CD4-positive, alpha-beta memory T cell (primary cell): ENCODE results near the gene DNAJB7. TPM values are rescaled to one million over a fixed set of nuclear protein-coding genes. Genes with fewer than 3 reads are reported as not detected.

Experiments used
- CTCF ChIA-PET: fragments of 350-600 bp; sonication (Branson Sonifier 250); formaldehyde crosslinking; loops from one replicate; lab custom pipeline; 2021; ENCODE audit warnings: inconsistent platforms; ENCODE audit not compliant: partially characterized antibody; lab: Charles Lee
- POLR2A ChIA-PET: fragments of 350-600 bp; sonication (Branson Sonifier 250); formaldehyde crosslinking; loops from one replicate; lab custom pipeline; 2021; ENCODE audit not compliant: partially characterized antibody; lab: Charles Lee
- DNase-seq, 5 donors: peaks; one replicate each; pipeline versions ENCODE4 v3.0.0 to v3.0.0-alpha.2; 2020 to 2022; ENCODE audit warnings: mixed read lengths in 1 of 5
- H3K27ac ChIP-seq: one replicate; pipeline ENCODE4 v1.7.0; 2013; ENCODE audit warnings: low read depth, low read length
- H3K27me3 ChIP-seq: 2 replicates; pipeline ENCODE4 v1.7.0; 2013; ENCODE audit warnings: mild to moderate bottlenecking, low read length, moderate library complexity; ENCODE audit not compliant: insufficient read depth
- H3K36me3 ChIP-seq: 2 replicates; pipeline ENCODE4 v1.7.0; 2013; ENCODE audit warnings: mild to moderate bottlenecking, low read length, moderate library complexity; ENCODE audit not compliant: insufficient read depth
- H3K4me1 ChIP-seq: 2 replicates; pipeline ENCODE4 v1.7.0; 2013; ENCODE audit warnings: mild to moderate bottlenecking, low read length, moderate library complexity; ENCODE audit not compliant: insufficient read depth
- H3K4me3 ChIP-seq, 2 donors: one replicate each; pipeline ENCODE4 v1.7.0; 2013; ENCODE audit warnings: low read length in 2 of 2, mild to moderate bottlenecking in 1 of 2
- H3K9me3 ChIP-seq, 2 donors: one replicate each; pipeline ENCODE4 v1.7.0; 2013; ENCODE audit warnings: low read length in 2 of 2, control low read depth in 1 of 2; ENCODE audit not compliant: control insufficient read depth in 1 of 2
- H3K27ac Mint-ChIP-seq, 7 donors: one replicate each; pipeline ENCODE4 v1.8.0; 2020 to 2021; ENCODE audit warnings: mixed read lengths in 7 of 7, mild to moderate bottlenecking in 6 of 7, inconsistent platforms in 3 of 7, moderate library complexity in 3 of 7
- H3K27me3 Mint-ChIP-seq, 2 donors: one replicate each; pipeline ENCODE4 v1.8.0; 2020 to 2021; ENCODE audit warnings: mixed read lengths in 2 of 2
- H3K36me3 Mint-ChIP-seq, 2 donors: one replicate each; pipeline ENCODE4 v1.8.0; 2020 to 2021; ENCODE audit warnings: mixed read lengths in 2 of 2, inconsistent platforms in 1 of 2, mild to moderate bottlenecking in 1 of 2
- H3K4me1 Mint-ChIP-seq, 4 donors: one replicate each; pipeline ENCODE4 v1.8.0; 2020 to 2021; ENCODE audit warnings: mixed read lengths in 4 of 4, mild to moderate bottlenecking in 1 of 4
- H3K4me3 Mint-ChIP-seq, 8 donors: one replicate each; pipeline ENCODE4 v1.8.0; 2020 to 2021; ENCODE audit warnings: mixed read lengths in 8 of 8, mild to moderate bottlenecking in 7 of 8, moderate library complexity in 6 of 8, inconsistent platforms in 3 of 8
- H3K9me3 Mint-ChIP-seq, 8 donors: one replicate each; pipeline ENCODE4 v1.8.0; 2020 to 2021; ENCODE audit warnings: mixed read lengths in 8 of 8, mild to moderate bottlenecking in 5 of 8, inconsistent platforms in 3 of 8, moderate library complexity in 1 of 8
- intact Hi-C: fragments of 100-400 bp; cut with micrococcal nuclease; formaldehyde crosslinking; loops from one replicate; pipeline ENCODE4 v1.15.1; 2023
- polyA plus RNA-seq, 2 donors: library from polyadenylated mRNA; unstranded; fragments of 300-500 nt; fragmentation: Illumina TruSeq; gene quantifications; one replicate each; pipeline ENCODE4 v1.2.3, GENCODE V29; 2021
- total RNA-seq, 2 experiments: library from RNA; stranded (reverse); gene quantifications; one replicate each; pipeline ENCODE4 v1.2.3, GENCODE V29; 2021

DNAJB7 gene
- total RNA-seq (not detected), polyA plus RNA-seq (not detected)

DNA sequence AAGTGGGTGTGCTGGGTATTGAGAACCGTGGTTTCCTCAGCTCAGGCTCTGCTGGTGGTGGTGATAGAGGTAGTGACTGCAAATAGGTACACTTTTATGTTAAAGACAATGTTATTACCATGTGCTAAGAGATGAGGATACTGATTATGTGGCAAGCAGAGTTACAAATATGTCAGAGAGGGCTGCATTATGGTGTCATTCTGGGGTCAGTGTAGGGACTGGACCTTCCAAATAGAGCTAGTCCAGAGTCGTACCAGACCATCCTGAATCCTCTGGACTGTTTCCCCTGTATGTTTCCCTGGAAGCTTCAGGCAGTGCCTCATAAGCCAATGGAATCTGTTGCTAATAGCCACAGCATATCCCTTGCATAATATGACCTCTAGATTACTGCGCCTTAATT lies at the start of gene DNAJB7:
TSS of gene DNAJB7 (minus strand) at position 101 of the 400 bp plus-strand sequence. CDS start 119 bp downstream, outside the sequence.
- H3K9me3 Mint-ChIP-seq = peaks cover 0 to 5% (median 0%) of the 10 kb centered on the region in 8 donors
- H3K4me3 Mint-ChIP-seq = no peak within 1 kb of the TSS
- CTCF ChIA-PET = no interaction called here
- Histone ChIP-seq H3K4me3 (no peak within 1 kb of the TSS), H3K4me1 (peaks cover 12% of the 10 kb centered on the region), H3K36me3 (peaks cover 6% of the 10 kb centered on the region), H3K9me3 (no peaks in the 10 kb centered on the region), H3K27me3 (no peaks in the 10 kb centered on the region), H3K27ac (no peak within 1 kb of the TSS)
- H3K27me3 Mint-ChIP-seq = peaks cover 0 to 2% of the 10 kb centered on the region in 2 donors
- POLR2A ChIA-PET = no interaction called here
- intact Hi-C loops = no loop called here
- peak within 1 kb of the TSS in 5 of 7 donors; percentile 3 to 73 (median 33) for H3K27ac Mint-ChIP-seq
- DNase-seq = no peak
- peaks cover 11 to 50% (median 25%) of the 10 kb centered on the region in 4 donors for H3K4me1 Mint-ChIP-seq
- H3K36me3 Mint-ChIP-seq = peaks cover 9 to 15% of the 10 kb centered on the region in 2 donors

DNA sequence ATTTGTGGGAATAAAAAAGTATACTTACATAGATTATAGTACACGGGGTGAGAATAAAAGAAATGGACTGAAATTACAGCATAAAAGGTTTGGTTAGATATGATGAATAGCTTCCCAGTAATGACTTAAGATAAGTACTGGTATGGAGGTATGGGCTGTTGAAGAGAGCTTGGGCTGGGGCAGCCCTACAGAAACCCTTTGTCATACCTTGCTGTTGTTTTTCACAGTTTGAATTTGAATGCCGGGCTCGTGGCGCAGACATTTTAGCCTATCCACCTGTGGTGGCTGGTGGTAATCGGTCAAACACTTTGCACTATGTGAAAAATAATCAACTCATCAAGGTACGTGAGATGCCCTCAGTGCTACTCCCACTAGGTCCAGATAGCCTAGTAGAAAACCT lies 47.0 kb upstream of the DNAJB7 start:
- no peak for DNase-seq
- no peaks in the 10 kb centered on the region for H3K27me3 ChIP-seq
- intact Hi-C loops = no loop called here
- ChIA-PET POLR2A (no interaction called here), CTCF (interaction anchor here (1.0 to 2.6 kb wide), 3 partner anchors 9 to 14 kb away, joined by 3 to 9 read pairs (median 9); no protein-coding TSS in a partner anchor)
- Mint-ChIP-seq H3K4me1 (peaks cover 0 to under 1% (median 0%) of the 10 kb centered on the region in 4 donors), H3K27me3 (no peaks in the 10 kb centered on the region), H3K9me3 (peaks cover 0 to 2% (median 0%) of the 10 kb centered on the region in 8 donors), H3K27ac (no peak overlapping the region), H3K4me3 (no peak overlapping the region), H3K36me3 (peaks cover 22 to 34% of the 10 kb centered on the region in 2 donors)
- peaks cover 4% of the 10 kb centered on the region for H3K36me3 ChIP-seq
- no peak overlapping the region for H3K4me3 ChIP-seq
- H3K9me3 ChIP-seq = no peaks in the 10 kb centered on the region
- H3K27ac ChIP-seq = no peak overlapping the region
- H3K4me1 ChIP-seq = no peaks in the 10 kb centered on the region

DNA sequence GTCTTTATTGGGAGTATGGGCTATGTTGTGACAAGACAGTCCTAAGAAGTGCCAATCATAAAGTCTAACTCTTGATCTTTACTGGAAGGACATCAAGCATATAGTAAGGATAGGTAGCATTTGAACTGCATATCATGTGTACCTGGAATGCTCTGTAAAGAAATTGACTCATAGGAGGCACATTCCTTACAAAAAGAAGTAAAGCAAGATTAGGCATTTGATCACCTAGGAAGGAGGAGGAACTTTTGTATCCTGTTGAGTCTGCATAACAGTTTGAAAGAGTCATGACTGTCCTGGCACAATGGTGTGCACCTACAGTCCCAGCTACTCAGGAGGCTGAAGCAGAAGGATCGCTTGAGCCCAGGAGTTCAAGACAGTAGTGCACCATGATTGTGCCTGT lies 42.2 kb upstream of the DNAJB7 start:
- H3K4me3 ChIP-seq = no peak overlapping the region
- H3K9me3 ChIP-seq = no peaks in the 10 kb centered on the region
- ChIA-PET POLR2A (no interaction called here), CTCF (interaction anchor here (1.3 kb wide), 1 partner anchor 19 kb away, joined by 5 read pairs; no protein-coding TSS in a partner anchor)
- peaks cover under 1% of the 10 kb centered on the region for H3K4me1 ChIP-seq
- no peak overlapping the region for H3K27ac Mint-ChIP-seq
- H3K27me3 Mint-ChIP-seq = no peaks in the 10 kb centered on the region
- intact Hi-C loops = no loop called here
- peaks cover 0 to 2% (median 0%) of the 10 kb centered on the region in 8 donors for H3K9me3 Mint-ChIP-seq
- H3K27me3 ChIP-seq = no peaks in the 10 kb centered on the region
- H3K27ac ChIP-seq = no peak overlapping the region
- peaks cover 17 to 19% of the 10 kb centered on the region in 2 donors for H3K36me3 Mint-ChIP-seq
- H3K4me3 Mint-ChIP-seq = no peak overlapping the region
- no peak for DNase-seq
- peaks cover 2% of the 10 kb centered on the region for H3K36me3 ChIP-seq
- H3K4me1 Mint-ChIP-seq = peaks cover 2 to 4% (median 3%) of the 10 kb centered on the region in 4 donors

DNA sequence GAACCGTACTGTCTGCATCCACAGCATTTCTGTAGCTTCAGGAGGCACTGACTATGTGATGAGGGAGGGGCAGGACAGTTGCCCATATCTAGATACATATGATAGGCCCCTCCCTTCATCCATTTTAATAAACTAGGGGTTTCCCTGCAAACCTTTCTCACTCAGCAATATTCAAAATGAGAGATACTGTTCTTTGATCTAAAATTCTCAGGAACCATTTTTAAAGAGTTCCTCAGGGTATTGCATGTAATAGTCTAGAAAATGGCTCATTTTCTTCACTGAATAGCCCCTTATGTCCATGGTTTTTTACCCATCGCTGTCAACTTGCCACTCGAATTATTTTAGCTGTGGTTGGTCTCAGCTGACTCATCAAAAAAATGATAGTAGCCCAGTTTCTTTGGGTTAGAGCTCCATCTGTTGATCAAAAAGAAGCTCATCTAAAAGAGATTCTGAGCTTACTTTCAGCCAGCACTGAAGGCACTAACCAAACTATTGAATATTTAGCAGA lies 37.0 kb upstream of the DNAJB7 start:
- intact Hi-C loops = loop anchor here (1.0 to 5.0 kb wide), 4 partner anchors 43 to 462 kb away; partner anchors contain the start of genes SLC25A17 and ST13
- Mint-ChIP-seq H3K4me3 (peak overlapping the region in 2 of 8 donors; percentile 21 to 26), H3K27me3 (no peaks in the 10 kb centered on the region), H3K27ac (peak overlapping the region in 4 of 7 donors; percentile 1 to 67 (median 30)), H3K4me1 (peaks cover 4 to 8% (median 7%) of the 10 kb centered on the region in 4 donors), H3K36me3 (peaks cover 8 to 17% of the 10 kb centered on the region in 2 donors), H3K9me3 (no peaks in the 10 kb centered on the region)
- Histone ChIP-seq H3K27ac (no peak overlapping the region), H3K4me1 (peaks cover 4% of the 10 kb centered on the region), H3K9me3 (no peaks in the 10 kb centered on the region), H3K4me3 (no peak overlapping the region), H3K27me3 (no peaks in the 10 kb centered on the region), H3K36me3 (no peaks in the 10 kb centered on the region)
- ChIA-PET POLR2A (interaction anchor here (1.0 kb wide), 1 partner anchor 42 kb away, joined by 5 read pairs; the partner anchor contains the start of genes ST13 and XPNPEP3), CTCF (interaction anchor here (0.6 to 3.1 kb wide), 25 partner anchors 9 to 466 kb away, joined by 3 to 38 read pairs (median 4); partner anchors contain the start of genes MCHR1, SLC25A17, ST13 and XPNPEP3)
- peak; percentile 41 to 54 (median 45) for DNase-seq

GRCh38 chr22:40894417-40894816 lies 32.5 kb upstream of the DNAJB7 start:
- H3K4me3 Mint-ChIP-seq = no peak overlapping the region
- no peak for DNase-seq
- no peaks in the 10 kb centered on the region for H3K9me3 Mint-ChIP-seq
- H3K4me1 Mint-ChIP-seq = peaks cover 4 to 8% (median 6%) of the 10 kb centered on the region in 4 donors
- ChIA-PET CTCF (no interaction called here), POLR2A (no interaction called here)
- Histone ChIP-seq H3K4me1 (peaks cover 4% of the 10 kb centered on the region), H3K9me3 (no peaks in the 10 kb centered on the region), H3K36me3 (no peaks in the 10 kb centered on the region), H3K27me3 (no peaks in the 10 kb centered on the region), H3K4me3 (no peak overlapping the region), H3K27ac (no peak overlapping the region)
- no peak overlapping the region for H3K27ac Mint-ChIP-seq
- no peaks in the 10 kb centered on the region for H3K27me3 Mint-ChIP-seq
- intact Hi-C loops = no loop called here
- H3K36me3 Mint-ChIP-seq = peaks cover 6 to 32% of the 10 kb centered on the region in 2 donors

DNA sequence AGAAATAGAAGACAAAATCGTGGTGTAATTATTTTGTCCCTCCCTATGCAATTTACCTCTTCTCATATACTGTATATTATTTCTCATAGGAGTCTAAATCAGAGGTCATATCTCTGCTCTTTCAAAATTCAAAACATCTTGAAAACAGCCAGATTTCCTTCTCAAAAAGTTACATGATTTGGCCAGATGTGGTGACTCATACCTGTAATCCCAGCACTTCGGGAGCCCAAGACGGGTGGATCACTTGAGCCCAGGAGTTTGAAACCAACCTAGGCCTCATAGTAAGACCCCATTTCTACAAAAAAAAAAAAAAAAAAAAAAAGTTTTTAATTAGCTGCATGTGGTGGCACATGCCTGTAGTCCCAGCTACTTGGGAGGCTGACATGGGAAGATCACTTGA lies 29.0 kb upstream of the DNAJB7 start:
- peaks cover 14% of the 10 kb centered on the region for H3K36me3 ChIP-seq
- H3K4me1 ChIP-seq = no peaks in the 10 kb centered on the region
- no peaks in the 10 kb centered on the region for H3K4me1 Mint-ChIP-seq
- intact Hi-C loops = no loop called here
- no peaks in the 10 kb centered on the region for H3K9me3 ChIP-seq
- peaks cover 22 to 53% of the 10 kb centered on the region in 2 donors for H3K36me3 Mint-ChIP-seq
- H3K27me3 Mint-ChIP-seq = no peaks in the 10 kb centered on the region
- no peaks in the 10 kb centered on the region for H3K9me3 Mint-ChIP-seq
- no peaks in the 10 kb centered on the region for H3K27me3 ChIP-seq
- no peak overlapping the region for H3K4me3 Mint-ChIP-seq
- POLR2A ChIA-PET = no interaction called here
- no peak overlapping the region for H3K4me3 ChIP-seq
- H3K27ac Mint-ChIP-seq = no peak overlapping the region
- CTCF ChIA-PET = no interaction called here
- DNase-seq = no peak
- H3K27ac ChIP-seq = no peak overlapping the region

DNA sequence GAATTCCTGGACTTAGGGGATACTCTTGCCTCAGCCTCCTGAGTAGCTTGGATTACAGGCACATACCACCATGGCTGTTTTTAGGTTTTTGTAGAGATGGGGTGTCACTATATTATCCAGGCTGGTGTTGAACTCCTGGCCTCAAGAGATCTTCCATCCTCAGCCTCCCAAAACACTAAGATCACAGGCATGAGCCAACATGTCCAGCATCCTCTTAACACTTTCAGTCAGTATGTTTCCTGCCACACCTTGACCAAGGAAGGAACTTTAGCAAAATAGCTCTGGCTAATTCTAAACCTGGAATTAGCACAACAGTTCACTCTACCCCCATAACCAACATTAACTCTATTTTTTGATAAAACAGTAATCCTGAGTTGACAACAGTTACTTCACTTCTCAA lies 27.2 kb upstream of the DNAJB7 start:
- Mint-ChIP-seq H3K36me3 (peaks cover 22 to 51% of the 10 kb centered on the region in 2 donors), H3K27me3 (no peaks in the 10 kb centered on the region), H3K27ac (peak overlapping the region in 1 of 7 donors; percentile 12), H3K9me3 (no peaks in the 10 kb centered on the region), H3K4me1 (no peaks in the 10 kb centered on the region), H3K4me3 (no peak overlapping the region)
- CTCF ChIA-PET = interaction anchor here (1.4 to 2.2 kb wide), 2 partner anchors 10 to 206 kb away, joined by 6 read pairs; no protein-coding TSS in a partner anchor
- intact Hi-C loops = no loop called here
- no peak for DNase-seq
- H3K4me3 ChIP-seq = no peak overlapping the region
- H3K27ac ChIP-seq = no peak overlapping the region
- no peaks in the 10 kb centered on the region for H3K4me1 ChIP-seq
- POLR2A ChIA-PET = no interaction called here
- no peaks in the 10 kb centered on the region for H3K27me3 ChIP-seq
- H3K9me3 ChIP-seq = no peaks in the 10 kb centered on the region
- peaks cover 14% of the 10 kb centered on the region for H3K36me3 ChIP-seq
